ENCODE results near the gene RASIP1.

DNA sequence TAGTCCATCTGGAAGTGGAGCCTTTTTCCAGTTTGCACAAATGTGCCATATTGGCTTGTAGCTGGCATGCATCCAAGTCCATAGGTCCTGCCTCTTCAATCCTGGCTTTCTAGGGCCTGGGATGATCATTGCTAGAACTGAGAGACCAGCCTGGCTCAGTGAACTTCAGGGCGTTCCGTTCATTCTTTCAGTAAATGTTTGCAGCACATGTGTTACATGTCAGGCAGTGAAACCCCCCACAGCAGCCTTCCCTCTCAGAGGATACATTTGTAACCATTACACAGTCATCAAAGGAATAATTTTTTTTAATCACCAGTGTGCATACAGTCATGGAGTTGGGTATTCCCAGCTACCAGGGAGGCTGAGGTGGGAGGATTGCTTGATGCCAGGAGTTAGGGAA is 35.0 kb downstream of the RASIP1 start:
- TF ChIP-seq, protein P1, sequence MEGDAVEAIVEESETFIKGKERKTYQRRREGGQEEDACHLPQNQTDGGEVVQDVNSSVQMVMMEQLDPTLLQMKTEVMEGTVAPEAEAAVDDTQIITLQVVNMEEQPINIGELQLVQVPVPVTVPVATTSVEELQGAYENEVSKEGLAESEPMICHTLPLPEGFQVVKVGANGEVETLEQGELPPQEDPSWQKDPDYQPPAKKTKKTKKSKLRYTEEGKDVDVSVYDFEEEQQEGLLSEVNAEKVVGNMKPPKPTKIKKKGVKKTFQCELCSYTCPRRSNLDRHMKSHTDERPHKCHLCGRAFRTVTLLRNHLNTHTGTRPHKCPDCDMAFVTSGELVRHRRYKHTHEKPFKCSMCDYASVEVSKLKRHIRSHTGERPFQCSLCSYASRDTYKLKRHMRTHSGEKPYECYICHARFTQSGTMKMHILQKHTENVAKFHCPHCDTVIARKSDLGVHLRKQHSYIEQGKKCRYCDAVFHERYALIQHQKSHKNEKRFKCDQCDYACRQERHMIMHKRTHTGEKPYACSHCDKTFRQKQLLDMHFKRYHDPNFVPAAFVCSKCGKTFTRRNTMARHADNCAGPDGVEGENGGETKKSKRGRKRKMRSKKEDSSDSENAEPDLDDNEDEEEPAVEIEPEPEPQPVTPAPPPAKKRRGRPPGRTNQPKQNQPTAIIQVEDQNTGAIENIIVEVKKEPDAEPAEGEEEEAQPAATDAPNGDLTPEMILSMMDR (IDR thresholded peaks at IDR 0.05): no peak
- TF ChIP-seq POLR2A (IDR thresholded peaks at IDR 0.05): no peak
